C4-2B (cell line): ENCODE results near the gene PCYT1A.

Experiments
- H3K27ac ChIP-seq: fragments of 450-650 bp; 2 replicates; pipeline ENCODE4 v1.5.1; 2017
- CTCF ChIP-seq: fragments of 450-650 bp; conservative IDR thresholded peaks from 2 replicates; pipeline ENCODE4 v1.5.1; 2017; ENCODE audit warnings: mild to moderate bottlenecking
- ZFX ChIP-seq: fragments of 450-650 bp; IDR thresholded peaks from 2 replicates; pipeline ENCODE4 v1.6.1; 2017

PCYT1A gene

DNA sequence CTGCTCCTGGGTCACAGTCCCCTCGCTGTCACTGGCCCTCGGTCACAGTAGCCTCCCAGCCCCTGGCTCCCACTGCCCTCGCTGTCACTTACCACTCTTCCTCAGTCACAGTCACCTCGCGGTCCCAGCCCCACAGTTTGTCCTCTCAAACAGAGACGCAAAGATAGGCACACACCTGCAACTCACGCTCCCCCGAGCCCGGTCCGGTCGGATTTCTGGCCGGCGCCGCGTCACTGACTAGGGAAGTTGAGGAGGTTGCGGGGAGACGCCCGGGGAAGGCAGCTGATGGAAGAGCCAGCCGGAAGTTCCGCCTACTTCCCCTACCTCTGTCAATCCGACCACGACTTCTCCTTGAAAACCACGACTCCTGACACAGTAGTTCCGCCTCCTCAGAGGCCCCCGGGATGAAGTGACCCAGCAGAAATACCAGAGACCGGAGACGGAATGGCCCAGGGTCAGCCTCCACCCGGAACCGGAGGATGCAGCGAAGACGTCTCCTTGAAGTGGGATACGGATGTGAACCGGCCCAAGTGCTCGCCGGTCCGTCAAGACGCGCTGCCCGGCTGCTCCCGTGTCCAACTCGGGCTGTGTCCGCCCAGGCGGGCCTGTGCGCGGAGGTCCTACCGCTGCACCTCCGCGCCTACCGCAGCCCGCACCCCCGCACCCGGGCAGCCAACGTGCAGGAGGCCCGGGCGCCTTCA lies at the start of gene PCYT1A:
TSS of gene PCYT1A (minus strand) at position 287 of the 701 bp plus-strand sequence. CDS start 17,195 bp downstream, outside the sequence.
- H3K27ac ChIP-seq, result peak within 1 kb of the TSS; percentile 94
- TF ChIP-seq ZFX (peak; percentile 98), CTCF (no peak)

GRCh38 chr3:196336319-196337145 lies 49.0 kb upstream of the PCYT1A start:
- H3K27ac ChIP-seq, result no peak overlapping the region
- TF ChIP-seq ZFX (no peak), CTCF (no peak)

DNA sequence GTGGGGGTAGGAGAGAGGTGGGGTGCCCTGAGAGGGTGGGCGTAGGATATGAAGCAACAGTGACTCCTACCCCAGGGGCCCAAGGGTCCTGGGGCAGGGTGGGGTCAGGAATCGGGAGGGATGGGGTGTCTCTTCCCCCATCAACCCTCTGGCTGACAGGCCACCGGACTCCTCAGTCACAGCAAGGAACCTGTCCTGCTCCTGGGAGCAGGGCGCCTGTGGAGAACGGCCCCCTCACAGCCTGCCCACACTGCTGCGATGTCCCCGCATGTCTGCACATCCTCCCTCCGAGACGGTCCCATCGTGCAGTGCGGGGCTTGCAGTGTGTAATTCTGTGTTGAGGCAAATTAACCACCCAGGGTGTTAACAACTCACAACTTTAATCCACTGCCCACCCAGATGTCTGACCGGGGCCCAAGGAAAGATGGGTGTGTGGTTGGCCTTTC lies 48.0 kb upstream of the PCYT1A start:
- no peak overlapping the region for H3K27ac ChIP-seq
- no peak for TF ChIP-seq CTCF
- TF ChIP-seq ZFX, result no peak

GRCh38 chr3:196334982-196335381 lies 47.5 kb upstream of the PCYT1A start:
- H3K27ac ChIP-seq, result no peak overlapping the region
- TF ChIP-seq CTCF, result no peak
- TF ChIP-seq ZFX, result no peak

- no peak overlapping the region for H3K27ac ChIP-seq
- TF ChIP-seq CTCF (no peak), ZFX (no peak)
Measured at GRCh38 chr3:196332168-196332567, 44.6 kb upstream of the PCYT1A start.

DNA sequence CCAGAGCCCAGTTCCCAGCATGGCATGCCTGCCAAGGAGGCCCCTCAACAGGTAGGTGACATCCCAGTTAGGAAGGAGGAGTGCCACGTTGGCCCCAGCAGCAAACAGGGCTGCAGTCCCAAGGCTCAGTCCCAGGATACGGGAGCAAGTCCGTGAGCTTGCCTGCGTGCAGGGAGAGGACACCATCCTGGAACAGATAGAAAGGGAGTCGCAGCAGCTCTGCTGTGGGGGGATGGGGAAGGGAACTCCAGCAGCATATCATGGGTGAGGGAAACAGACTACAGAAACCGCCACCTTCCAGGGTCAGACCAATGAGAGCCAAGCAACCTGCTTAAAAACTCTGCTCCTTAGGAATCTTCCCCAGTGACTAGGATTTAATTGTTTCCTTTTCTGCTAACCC lies 39.9 kb upstream of the PCYT1A start:
- TF ChIP-seq ZFX, result no peak
- no peak for TF ChIP-seq CTCF
- no peak overlapping the region for H3K27ac ChIP-seq

DNA sequence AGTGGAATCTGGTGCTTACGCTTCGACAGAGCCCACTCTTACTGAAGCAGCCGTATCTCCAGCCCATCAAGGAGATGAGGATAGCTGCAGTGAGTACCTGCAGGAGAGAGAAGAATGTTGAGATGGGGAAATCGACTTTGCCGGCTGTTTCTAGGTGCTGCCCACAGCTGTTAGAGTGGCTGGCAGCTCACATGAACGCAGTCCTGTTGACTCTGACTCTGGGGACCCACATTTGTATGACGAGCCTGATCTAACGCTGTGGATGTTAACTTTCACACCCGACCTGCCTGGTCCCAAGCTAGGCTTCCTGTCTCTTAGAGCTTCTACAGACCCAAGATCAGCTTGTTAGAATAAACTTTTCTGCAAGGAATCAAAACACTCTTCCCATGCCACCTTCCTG lies 39.4 kb upstream of the PCYT1A start:
- TF ChIP-seq ZFX (no peak), CTCF (no peak)

More for the DNA sequence above, 39.4 kb upstream of the PCYT1A start:
- no peak overlapping the region for H3K27ac ChIP-seq
